T-helper 17 cell (primary cell): Measurements from ENCODE around the gene PRKCZ. TPM values are rescaled to one million over a fixed set of nuclear protein-coding genes. Genes with fewer than 3 reads are reported as not detected.

Experiments used
- ATAC-seq: fragments of 150-1000 bp; cut with Tn5 transposase; 2 replicates; pipeline ENCODE4 v1.10.0; 2021; ENCODE audit warnings: mild to moderate bottlenecking, moderate library complexity
- DNase-seq, 3 donors: peaks; one replicate each; pipeline versions ENCODE4 v3.0.0 to v3.0.0-alpha.2; 2020 to 2021
- H3K9me3 ChIP-seq: one replicate; pipeline ENCODE4 v1.7.0; 2013; ENCODE audit warnings: low read length, mild to moderate bottlenecking; ENCODE audit not compliant: control insufficient read depth, poor library complexity, severe bottlenecking
- H3K27ac Mint-ChIP-seq: one replicate; pipeline ENCODE4 v1.8.0; 2022; ENCODE audit warnings: mild to moderate bottlenecking, moderate library complexity, mixed read lengths
- H3K27me3 Mint-ChIP-seq: one replicate; pipeline ENCODE4 v1.8.0; 2022; ENCODE audit warnings: mixed read lengths
- H3K36me3 Mint-ChIP-seq: one replicate; pipeline ENCODE4 v1.8.0; 2022; ENCODE audit warnings: low read depth, mixed read lengths
- H3K4me1 Mint-ChIP-seq: one replicate; pipeline ENCODE4 v1.8.0; 2022; ENCODE audit warnings: mild to moderate bottlenecking, mixed read lengths
- H3K4me3 Mint-ChIP-seq: one replicate; pipeline ENCODE4 v1.8.0; 2022; ENCODE audit warnings: mild to moderate bottlenecking, moderate library complexity, mixed read lengths
- total RNA-seq, 4 donors: library from RNA in 2 of 4; stranded (reverse) in 2 of 4; gene quantifications; one replicate each; pipeline ENCODE4 v1.2.3 and lab custom pipeline; 2022 to 2026

Gene PRKCZ
- total RNA-seq (10 to 100 TPM; 26.0 to 33.5 TPM), total RNA-seq (lab: John Stamatoyannopoulos, UW) (32.7 to 33.0 reads per million in 2 donors)

DNA sequence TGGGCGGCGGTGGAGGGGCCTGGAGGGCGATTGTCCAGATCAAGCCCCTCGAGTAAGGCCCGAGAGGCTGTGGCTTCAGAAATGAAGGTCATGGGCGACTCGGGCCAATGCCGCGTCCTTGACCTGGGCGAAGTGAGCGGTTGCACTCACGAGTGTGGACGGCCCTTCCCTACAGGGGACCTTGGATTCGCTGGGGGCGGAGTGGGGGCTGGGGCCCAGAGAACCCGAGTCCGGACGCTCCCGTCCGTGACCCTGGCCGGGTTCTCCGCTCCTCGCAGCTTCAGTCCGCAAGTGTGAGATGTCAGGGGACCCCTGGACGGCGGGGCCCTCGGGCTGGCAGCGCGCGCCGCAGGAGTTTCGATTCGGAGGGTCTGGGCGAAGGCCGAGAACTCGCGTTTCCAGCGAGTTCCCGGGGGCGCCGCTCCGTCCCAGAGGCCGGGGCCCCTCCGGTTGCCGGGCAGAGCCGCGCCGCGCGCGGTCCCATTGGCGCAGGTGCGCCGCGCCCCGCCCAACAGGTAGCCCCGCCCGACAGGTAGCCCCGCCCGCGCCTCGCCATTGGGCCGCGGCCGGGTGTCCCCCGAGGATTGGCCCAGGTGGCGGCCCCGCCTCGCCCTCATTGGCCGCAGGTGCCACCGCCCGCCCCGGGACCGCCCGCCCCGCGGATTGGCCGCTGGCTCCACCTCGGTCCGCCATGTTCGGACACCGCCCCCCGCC is at the start of gene PRKCZ:
TSS of gene PRKCZ (plus strand) at position 694 of the 714 bp plus-strand sequence. CDS start 220 bp downstream, outside the sequence.
- Mint-ChIP-seq H3K36me3 (no peaks in the 10 kb centered on the region), H3K27me3 (peaks cover 6% of the 10 kb centered on the region), H3K4me1 (peaks cover 35% of the 10 kb centered on the region), H3K27ac (peak within 1 kb of the TSS; percentile 72), H3K4me3 (peak within 1 kb of the TSS; percentile 90)
- DNase-seq (peak; percentile 95 to 96 (median 96)), ATAC-seq (peak; percentile 99)
- no peaks in the 10 kb centered on the region for H3K9me3 ChIP-seq

- no peak for DNase-seq
- Mint-ChIP-seq H3K36me3 (no peaks in the 10 kb centered on the region), H3K27ac (no peak overlapping the region), H3K4me1 (peaks cover 3% of the 10 kb centered on the region), H3K27me3 (peaks cover 69% of the 10 kb centered on the region), H3K4me3 (no peak overlapping the region)
- no peaks in the 10 kb centered on the region for H3K9me3 ChIP-seq
- ATAC-seq = no peak
Observed at GRCh38 chr1:2000432-2000831, 49.8 kb upstream of the PRKCZ start.

DNA sequence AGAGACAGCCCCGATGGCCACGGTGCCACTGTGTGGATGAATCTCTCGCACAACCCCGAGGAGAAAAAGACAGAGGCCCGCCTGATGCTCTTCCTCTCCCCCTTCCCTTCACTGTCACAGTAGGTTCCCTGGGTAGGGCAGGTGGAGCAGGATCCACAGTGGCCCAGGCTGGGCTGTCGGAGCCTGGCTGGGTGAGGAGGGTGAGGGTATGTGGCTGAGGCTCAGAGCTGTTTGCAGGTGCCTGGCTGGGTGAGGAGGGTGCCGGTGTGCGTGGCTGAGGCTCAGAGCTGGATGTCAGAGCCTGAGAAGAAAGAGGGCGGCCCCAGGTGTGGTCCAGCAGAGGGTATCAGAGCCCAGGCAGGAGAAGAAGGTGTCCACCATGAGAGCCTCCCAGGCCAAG is 49.4 kb upstream of the PRKCZ start:
- no peak overlapping the region for H3K27ac Mint-ChIP-seq
- H3K27me3 Mint-ChIP-seq = peaks cover 73% of the 10 kb centered on the region
- H3K4me3 Mint-ChIP-seq = no peak overlapping the region
- peaks cover 3% of the 10 kb centered on the region for H3K4me1 Mint-ChIP-seq
- ATAC-seq = no peak
- no peaks in the 10 kb centered on the region for H3K36me3 Mint-ChIP-seq
- no peaks in the 10 kb centered on the region for H3K9me3 ChIP-seq
- DNase-seq = no peak

GRCh38 chr1:2001773-2002411 is 48.3 kb upstream of the PRKCZ start:
- DNase-seq (no peak), ATAC-seq (no peak)
- no peaks in the 10 kb centered on the region for H3K36me3 Mint-ChIP-seq
- H3K9me3 ChIP-seq = no peaks in the 10 kb centered on the region
- no peaks in the 10 kb centered on the region for H3K4me1 Mint-ChIP-seq
- no peak overlapping the region for H3K27ac Mint-ChIP-seq
- H3K27me3 Mint-ChIP-seq = peaks cover 75% of the 10 kb centered on the region
- H3K4me3 Mint-ChIP-seq = no peak overlapping the region

GRCh38 chr1:2003541-2004131 is 46.6 kb upstream of the PRKCZ start, which contains the start of gene CFAP74:
TSS of gene CFAP74 (minus strand) at chr1:2003786. CDS start at chr1:1990956, 12,830 bp downstream.
- peaks cover 61% of the 10 kb centered on the region for H3K27me3 Mint-ChIP-seq
- DNase-seq (no peak), ATAC-seq (no peak)
- H3K4me1 Mint-ChIP-seq = no peaks in the 10 kb centered on the region
- no peaks in the 10 kb centered on the region for H3K9me3 ChIP-seq
- no peaks in the 10 kb centered on the region for H3K36me3 Mint-ChIP-seq
- H3K4me3 Mint-ChIP-seq = no peak within 1 kb of the TSS
- no peak within 1 kb of the TSS for H3K27ac Mint-ChIP-seq

DNA sequence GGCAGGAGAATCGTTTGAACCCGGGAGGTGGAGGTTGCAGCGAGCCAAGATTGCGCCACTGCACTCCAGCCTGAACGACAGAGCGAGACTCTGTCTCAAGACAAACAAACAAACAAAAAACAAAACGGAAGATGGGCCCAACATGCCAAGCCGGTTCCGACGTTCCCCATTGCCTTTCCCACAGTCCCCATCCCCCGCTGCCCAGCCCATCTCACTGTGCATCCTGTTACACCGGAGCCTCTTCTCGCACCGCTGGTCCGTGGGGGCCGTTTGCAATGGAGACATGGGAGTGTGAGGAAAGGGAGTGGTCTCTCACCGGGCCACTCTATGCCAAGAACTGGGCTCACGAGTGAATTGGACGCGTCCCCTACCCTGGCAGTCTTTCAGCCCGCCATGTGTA is 45.4 kb upstream of the PRKCZ start:
- Mint-ChIP-seq H3K27ac (no peak overlapping the region), H3K4me3 (no peak overlapping the region), H3K27me3 (peaks cover 53% of the 10 kb centered on the region)

GRCh38 chr1:2009101-2010053 is 40.8 kb upstream of the PRKCZ start:
- no peak for ATAC-seq
- no peak for DNase-seq
- Mint-ChIP-seq H3K27me3 (peaks cover 28% of the 10 kb centered on the region), H3K4me3 (no peak overlapping the region), H3K36me3 (no peaks in the 10 kb centered on the region), H3K4me1 (no peaks in the 10 kb centered on the region), H3K27ac (no peak overlapping the region)
- H3K9me3 ChIP-seq = no peaks in the 10 kb centered on the region

More for the DNA sequence above, 45.4 kb upstream of the PRKCZ start:
- Mint-ChIP-seq H3K36me3 (no peaks in the 10 kb centered on the region), H3K4me1 (no peaks in the 10 kb centered on the region)
- DNase-seq (no peak), ATAC-seq (no peak)
- no peaks in the 10 kb centered on the region for H3K9me3 ChIP-seq

DNA sequence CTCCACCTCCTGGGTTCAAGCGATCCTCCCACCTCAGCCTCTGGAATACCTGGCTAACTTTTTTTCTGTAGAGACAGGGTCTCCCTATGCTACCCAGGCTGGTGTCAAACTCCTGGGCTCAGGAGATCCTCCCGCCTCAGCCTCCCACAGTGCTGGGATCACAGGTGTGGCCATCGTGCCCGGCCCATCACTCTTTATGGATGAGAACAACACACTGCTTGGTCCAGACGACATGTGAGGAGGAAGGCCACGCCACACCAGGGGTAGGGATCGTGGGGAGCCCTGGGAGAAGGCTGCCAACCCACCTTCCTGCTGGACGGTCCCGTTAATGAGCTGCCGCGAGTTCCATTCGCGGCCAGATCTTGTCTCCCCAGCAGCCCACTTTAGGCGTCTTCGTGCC is 36.0 kb upstream of the PRKCZ start:
- H3K27me3 Mint-ChIP-seq = peaks cover 44% of the 10 kb centered on the region

DNA sequence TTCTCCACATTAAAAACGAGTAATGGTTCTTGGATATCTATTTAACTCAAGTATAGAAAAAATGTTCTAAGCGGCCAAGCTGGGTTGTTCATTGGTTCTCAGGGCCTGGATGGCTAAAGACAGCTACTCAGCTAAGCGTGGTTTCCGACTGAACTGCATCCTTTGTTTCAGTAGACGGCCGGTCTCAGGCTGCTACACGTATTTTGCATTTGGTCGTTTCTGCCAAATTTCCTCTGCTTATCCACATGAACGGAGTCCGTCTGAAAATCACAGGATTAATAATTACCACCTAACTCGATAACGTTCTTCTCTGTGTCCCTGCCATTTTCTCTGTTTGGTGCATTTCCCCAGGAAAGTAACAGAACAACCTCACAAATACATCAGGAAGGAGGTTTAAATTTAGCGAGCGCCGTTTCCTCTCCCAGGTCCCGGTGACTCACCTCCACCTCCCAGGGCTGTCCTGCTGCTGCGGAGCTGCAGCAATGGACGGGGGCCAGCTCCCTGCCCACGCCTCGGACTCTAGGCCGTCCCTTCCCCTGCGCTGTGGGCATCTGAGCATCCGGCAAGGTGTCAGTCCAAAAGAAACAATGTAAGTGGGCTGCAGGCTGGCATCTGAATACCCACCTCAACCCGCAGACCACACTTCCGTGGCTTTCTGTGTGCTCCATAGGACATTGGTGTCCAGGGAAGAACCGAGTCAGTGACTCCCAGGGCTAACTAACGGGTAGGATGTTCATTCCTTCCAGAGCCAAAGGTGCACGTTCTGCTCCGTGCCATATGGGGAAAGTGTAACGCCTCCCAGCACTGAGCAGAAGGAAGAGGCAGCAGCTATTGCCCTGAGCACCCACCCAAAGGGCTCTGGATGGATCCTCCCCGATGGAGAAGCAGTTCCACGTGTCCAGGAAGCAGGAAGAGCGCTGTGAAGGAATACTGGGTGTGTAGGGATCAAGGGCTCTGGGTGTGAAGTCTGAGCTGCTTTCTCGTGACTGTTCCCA is 35.2 kb upstream of the PRKCZ start:
- ATAC-seq (no peak), DNase-seq (no peak)
- H3K27ac Mint-ChIP-seq = no peak overlapping the region
- no peaks in the 10 kb centered on the region for H3K36me3 Mint-ChIP-seq
- H3K4me1 Mint-ChIP-seq = peaks cover 6% of the 10 kb centered on the region
- H3K4me3 Mint-ChIP-seq = no peak overlapping the region
- no peaks in the 10 kb centered on the region for H3K9me3 ChIP-seq
- peaks cover 44% of the 10 kb centered on the region for H3K27me3 Mint-ChIP-seq

More for the DNA sequence above, 36.0 kb upstream of the PRKCZ start:
- ATAC-seq (no peak), DNase-seq (no peak)
- no peak overlapping the region for H3K4me3 Mint-ChIP-seq
- H3K4me1 Mint-ChIP-seq = peaks cover 3% of the 10 kb centered on the region
- no peaks in the 10 kb centered on the region for H3K9me3 ChIP-seq
- H3K27ac Mint-ChIP-seq = no peak overlapping the region
- H3K36me3 Mint-ChIP-seq = no peaks in the 10 kb centered on the region

DNA sequence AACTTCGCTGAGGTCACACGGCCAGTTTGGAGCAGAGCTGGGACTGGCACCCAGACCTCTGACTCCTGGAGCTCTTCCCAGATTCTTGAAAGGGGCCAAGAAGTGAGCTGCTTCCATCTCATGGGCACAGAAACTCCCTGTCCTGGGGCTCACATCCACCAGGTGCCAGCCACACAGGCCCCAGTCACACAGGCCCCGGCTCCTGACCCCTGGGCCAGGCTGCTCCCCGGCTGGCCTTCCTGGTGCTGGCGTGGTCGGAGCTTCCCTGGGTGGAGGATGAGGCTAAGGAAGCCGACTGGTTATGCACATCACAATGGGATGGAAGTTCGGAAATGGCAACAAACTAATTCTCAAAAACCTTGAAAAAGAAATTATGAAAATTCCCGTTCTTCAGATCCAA is 34.1 kb upstream of the PRKCZ start:
- Mint-ChIP-seq H3K27ac (no peak overlapping the region), H3K4me1 (peaks cover 6% of the 10 kb centered on the region), H3K27me3 (peaks cover 55% of the 10 kb centered on the region), H3K4me3 (no peak overlapping the region), H3K36me3 (no peaks in the 10 kb centered on the region)
- DNase-seq (no peak), ATAC-seq (no peak)
- no peaks in the 10 kb centered on the region for H3K9me3 ChIP-seq

GRCh38 chr1:2018217-2019171 is 31.7 kb upstream of the PRKCZ start:
- H3K27ac Mint-ChIP-seq = no peak overlapping the region
- ATAC-seq (no peak), DNase-seq (no peak)
- H3K4me3 Mint-ChIP-seq = peak overlapping the region; percentile 84
- H3K36me3 Mint-ChIP-seq = no peaks in the 10 kb centered on the region
- no peaks in the 10 kb centered on the region for H3K9me3 ChIP-seq
- peaks cover 6% of the 10 kb centered on the region for H3K4me1 Mint-ChIP-seq
- H3K27me3 Mint-ChIP-seq = peaks cover 73% of the 10 kb centered on the region
